GM12892 (cell line): ENCODE data around the gene MYCL.
"Not testable (repeated sequence)": the region's sequence is repeated elsewhere in the genome, so short reads cannot be mapped to it uniquely, and the experiment has no call there.

Experiments
- POLR2A ChIP-seq: IDR thresholded peaks from 2 replicates; pipeline ENCODE4 v1.6.1; 2011; ENCODE audit warnings: low read depth, low read length, control low read depth
- POLR2AphosphoS5 ChIP-seq: IDR thresholded peaks from 2 replicates; pipeline ENCODE4 v1.6.1; 2011; ENCODE audit warnings: low read depth, low read length, control low read depth
- TAF1 ChIP-seq: IDR thresholded peaks from 2 replicates; pipeline ENCODE4 v1.6.1; 2011; ENCODE audit warnings: low read depth, mild to moderate bottlenecking, control low read depth, low read length, borderline replicate concordance

DNA sequence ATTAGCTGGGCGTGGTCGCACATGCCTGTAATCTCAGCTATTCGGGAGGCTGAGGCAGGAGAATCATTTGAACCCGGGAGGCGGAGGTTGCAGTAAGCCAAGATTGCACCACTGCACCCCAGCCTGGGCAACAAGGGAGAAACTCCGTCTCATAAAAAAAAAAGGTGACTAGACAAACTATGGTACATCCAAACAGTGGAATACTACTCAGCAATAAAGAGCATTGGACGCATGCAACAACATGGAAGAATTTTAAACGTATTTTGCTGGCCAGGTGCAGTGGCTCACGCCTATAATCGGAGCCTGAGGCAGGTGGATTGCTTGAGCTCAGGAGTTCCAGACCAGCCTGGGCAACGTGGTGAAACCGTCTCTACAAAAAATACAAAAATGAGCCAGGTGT, 30.7 kb downstream of the MYCL start:
- TF ChIP-seq POLR2A, POLR2AphosphoS5, TAF1: not testable (repeated sequence)
